Stimulated activated CD4-positive, alpha-beta T cell treated with anti-CD3 and anti-CD28 coated beads, Interleukin-15, amount 100 ng/mL, for 48 hours (primary cell): ENCODE results near the gene ZNF652.
A peak's percentile ranks its signal among the peaks of the same experiment; 100 is the strongest.
"Not testable (repeated sequence)": the region's sequence is repeated elsewhere in the genome, so short reads cannot be mapped to it uniquely, and the experiment has no call there.

Source experiments
- DNase-seq, 2 donors: peaks; one replicate each; pipeline ENCODE4 v3.0.0-alpha.2; 2020; ENCODE audit warnings: low read depth in 2 of 2

Gene ZNF652

DNA sequence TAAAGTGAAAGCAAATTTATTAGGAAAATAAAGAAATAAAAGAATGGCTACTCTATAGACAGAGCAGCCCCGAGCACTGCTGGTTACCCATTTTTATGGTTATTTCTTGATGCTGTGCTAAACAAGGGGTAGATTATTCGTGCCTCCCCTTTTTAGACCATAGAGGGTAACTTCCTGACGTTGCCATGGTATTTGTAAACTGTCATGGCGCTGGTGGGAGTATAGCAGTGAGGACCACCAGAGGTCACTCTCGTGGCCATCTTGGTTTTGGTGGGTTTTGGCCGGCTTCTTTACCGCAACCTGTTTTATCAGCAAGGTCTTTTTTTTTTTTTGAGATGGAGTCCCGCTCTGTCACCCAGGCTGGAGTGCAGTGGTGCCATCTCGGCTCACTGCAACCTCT, 100.5 kb downstream of the ZNF652 start:
- DNase-seq: not testable (repeated sequence)

DNA sequence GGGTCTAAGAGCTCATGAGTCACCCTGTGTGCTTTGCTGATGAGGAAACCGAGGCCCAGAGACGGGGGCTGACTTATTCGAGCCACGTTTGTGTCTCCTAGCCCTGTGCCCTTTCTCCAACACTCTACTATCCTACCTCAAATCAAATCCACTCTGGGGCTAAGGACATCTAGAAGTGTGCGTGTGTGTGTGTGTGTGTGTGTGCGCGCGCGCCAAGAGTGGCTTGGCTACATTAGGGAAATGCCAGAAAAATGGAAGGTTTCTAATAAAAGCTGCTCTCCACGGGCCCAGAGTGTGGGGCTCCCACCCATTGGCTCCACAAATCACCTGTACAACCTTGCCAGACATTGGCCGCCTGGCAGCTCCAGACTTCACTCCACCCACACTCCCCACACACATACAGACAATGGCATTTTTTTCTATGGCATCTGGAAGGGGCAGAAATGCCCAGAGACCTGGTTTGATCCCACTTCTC, 101.2 kb downstream of the ZNF652 start:
- DNase-seq: peak in 1 of 2 donors; percentile 28

DNA sequence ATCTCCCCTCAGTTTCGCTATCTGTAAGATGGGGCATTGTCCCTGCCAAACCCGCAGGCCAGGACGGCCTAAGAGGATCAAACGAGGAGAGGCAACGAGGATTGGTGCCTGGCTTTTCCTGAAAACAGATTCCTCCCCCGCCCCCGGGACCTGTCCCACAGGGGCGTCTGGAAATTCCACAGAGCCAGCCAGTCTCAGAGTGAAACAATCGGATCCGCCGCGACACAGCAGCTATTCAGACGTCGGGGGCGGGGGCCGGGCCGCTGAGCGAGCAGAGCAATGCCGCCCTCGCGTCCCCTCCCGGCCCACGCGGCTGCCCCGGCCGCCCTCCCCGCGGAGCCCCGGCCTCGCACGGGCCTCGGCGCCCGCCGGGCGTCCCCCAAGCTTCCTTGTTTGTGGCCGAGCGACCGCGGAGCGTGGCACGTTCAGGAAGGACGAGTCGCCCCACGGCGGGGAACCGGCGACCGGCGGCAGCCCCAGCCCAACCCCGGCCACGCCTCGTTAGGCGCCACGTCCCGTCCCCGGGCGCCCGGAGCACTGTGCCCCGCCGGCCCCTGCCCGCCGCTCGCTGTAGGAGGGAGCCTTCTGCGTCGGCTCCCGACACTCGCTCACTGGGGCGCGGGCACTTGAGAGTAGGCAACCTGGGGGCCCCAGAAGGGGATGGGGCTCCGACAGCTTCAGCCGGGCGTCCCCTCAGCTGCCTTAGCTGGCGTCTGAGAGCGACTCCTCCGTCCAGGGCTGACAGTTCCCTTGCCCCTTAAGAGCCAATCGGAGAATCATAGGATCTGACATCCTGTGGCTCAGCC, 101.8 kb downstream of the ZNF652 start:
- peak; percentile 13 to 21 for DNase-seq

DNA sequence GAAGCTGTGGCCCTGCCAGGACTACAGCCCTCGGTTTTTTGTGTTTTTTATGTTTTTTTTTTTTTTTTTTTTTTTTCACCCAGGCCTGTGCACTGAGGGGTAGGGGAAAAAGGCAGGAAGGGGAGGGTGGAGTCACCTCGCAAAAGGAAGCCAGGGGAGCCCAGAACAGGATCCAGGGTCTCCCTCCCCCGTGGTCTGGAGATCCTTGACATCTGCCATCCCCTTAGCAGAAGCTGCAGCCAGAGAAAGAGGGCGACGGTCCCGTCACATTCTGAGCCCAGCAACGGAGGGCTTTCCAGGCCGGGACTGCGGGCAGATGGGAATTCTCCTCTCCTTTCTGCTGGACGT, 102.4 kb downstream of the ZNF652 start:
- DNase-seq: no peak

DNA sequence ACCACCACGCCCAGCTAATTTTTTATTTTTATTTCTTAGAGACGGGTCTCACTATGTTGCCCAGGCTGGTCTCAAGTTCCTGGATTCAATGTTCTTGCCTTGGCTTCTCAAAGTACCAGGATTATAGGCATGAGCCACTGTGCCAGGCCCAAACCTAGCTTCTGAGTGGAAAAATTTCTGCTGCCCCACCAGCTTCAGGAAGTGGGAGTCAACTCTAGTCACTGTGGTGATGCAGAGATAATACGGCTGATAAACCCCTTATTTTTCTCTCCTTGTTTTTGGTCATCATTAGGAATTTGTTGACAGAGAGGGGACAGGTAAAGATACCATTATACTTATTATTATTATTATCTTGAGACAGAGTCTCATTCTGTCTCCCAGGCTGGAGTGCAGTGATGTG, 103.7 kb downstream of the ZNF652 start:
- DNase-seq: no peak

DNA sequence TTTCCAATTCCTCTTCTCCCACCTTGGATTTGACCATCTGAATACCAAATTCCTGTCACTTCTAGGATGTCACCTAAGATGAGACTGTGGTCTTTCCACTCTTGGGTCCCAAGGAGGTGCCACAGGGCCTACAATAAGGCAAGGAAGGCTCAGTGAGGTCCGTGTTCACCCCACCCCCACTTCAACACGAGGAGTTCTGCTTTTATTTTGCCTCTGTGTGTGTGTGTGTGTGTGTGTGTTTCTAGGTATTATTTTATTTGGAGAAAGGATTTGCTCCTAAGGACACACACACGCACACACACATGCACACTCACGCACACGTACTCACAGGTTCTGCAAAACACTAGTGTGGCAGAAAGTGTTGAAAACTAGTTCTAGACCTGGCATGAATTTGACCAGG, 106.9 kb downstream of the ZNF652 start:
- no peak for DNase-seq

DNA sequence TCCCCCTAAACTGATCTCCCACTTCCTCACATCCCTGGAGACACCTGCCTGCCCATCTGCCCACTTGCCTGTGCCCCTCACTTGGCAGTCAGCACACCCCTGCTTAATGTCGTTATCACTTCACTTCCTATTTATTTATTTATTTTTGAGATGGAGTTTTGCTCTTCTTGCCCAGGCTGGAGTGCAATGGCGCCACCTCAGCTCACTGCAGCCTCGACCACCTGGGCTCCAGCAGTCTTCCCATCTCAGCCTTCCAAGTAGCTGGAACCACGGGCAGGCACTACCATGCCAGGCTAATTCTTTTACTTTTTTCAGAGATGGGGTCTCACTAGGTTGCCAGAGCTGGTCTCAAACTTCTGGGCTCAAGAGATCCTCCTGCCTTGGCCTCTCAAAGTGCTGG, 108.0 kb downstream of the ZNF652 start:
- DNase-seq: no peak

DNA sequence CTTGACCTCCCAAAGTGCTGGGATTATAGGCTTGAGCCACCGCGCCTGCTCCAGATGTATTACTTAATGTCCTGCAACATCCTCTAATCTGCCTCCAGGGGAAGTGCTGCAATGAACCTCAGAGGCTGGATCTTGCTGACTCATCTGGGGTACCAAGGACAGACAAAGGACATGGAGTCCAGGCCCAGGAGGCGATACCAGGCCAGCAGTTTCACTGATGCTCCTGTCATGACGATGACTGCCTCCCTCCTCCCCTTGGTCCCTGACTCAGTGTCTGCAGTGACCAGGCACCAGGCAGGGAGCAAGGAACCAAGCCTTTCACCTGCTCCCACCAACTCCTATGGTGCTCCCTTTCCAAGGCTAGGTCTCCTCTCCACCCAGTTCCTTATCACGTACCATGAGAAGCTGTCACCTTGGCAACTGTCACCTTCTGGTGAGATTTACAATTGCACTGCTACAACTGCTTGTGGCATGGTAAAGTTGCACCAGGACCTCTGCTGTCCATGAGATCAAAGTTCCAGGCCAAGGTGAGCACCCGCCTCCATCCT, 109.8 kb downstream of the ZNF652 start:
- no peak for DNase-seq

DNA sequence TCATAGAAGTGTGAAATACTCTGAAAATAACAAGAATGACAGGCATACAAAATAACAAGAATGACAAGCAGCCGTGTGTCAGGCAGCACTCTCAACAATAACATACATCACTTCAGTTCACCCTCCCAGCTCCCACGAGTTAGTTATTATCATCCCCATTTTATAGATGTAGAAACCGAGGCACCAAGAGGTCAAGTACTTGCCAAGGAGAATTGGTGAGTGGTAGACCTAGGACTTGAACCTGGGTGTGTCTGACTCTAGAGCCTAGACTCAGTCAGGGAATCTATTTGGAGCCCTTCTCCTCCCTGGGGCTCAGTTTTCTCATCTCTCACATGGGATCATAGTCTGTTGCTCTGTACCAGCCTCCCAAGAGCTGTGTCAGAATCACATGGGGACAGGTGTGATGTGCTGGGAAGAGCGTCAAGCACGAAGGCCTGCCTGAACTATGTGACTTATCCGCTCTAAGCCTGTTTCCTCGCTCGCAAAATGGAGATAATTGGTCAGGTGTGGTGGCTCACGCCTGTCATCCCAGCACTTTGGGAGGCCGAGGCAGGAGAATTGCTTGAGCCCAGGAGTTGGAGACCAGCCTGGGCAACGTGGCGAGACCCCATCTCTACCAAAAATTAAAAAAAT, 112.0 kb downstream of the ZNF652 start:
- DNase-seq: no peak

DNA sequence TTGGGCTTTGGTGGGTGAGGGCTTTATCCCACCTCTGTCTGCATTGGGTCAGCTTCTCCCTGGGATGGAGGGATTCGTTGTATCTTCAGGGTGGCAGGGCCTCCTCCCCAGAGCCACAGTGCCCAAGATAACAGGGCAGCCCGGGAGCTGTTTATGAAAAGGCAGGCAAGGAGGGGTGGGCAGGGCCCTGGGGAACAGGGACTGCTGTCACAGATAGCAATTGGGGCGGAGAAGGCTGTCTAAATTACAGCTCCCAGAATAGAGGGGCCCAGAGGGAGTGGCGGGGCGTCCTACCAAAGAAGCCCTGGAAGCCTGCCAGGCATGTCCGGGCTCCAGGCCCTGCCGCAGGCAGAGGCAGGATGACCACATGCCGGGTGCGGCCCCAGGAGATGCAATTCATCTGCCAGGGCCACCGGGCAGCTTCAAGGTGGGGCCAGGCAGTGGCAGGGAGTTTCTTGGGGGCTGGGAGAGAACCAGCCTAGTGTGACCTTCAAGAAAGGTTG, 112.7 kb downstream of the ZNF652 start:
- no peak for DNase-seq

DNA sequence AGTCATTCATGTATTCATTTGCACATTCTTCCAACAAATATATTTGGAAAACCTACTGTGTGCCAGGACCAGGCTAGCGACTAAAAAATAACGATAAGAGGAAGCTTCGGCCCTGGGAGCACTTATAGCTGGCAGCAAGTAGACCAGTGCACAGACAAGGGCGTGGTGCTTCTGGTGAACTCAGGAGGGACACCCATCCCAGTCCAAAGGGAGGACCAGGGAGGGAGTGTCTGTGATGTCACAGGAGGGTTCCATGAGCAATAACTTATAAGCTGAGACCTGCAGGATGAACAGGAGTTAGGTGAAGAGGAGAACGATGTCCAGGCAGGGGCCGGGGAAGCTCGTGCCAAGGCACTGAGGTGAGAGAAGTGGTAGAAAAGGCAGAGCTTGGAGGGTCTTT, 114.1 kb downstream of the ZNF652 start:
- DNase-seq: no peak

DNA sequence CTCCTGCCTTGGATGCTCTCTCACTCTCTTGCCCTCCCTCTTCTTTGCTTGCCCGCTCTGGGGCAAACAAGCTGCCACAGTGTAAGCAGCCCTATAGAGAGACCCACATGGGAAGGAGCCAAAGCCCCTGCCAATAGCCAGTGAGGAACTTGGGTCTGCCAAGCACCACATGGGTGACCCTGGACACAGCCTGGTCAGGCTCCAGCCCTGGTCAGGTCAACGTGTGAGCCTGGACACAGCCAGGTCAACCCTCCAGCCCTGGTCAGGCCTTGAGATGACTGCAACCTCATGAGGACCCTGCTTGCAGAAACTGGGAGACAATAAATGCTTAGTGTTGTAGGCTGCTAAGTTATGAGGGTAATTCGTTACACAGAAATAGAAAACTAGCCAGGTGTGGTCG, 117.2 kb downstream of the ZNF652 start:
- DNase-seq: no peak
